OCI-LY3 (cell line): ENCODE results near the gene NLGN1.

Experiments
- H2AFZ ChIP-seq: fragments of 200-600, 300-600 bp; shearing (Covaris generic); 2 replicates; pipeline ENCODE4 v1.6.0; 2014; ENCODE audit warnings: antibody characterized with exemption, low read depth, low read length
- H3K27ac ChIP-seq: fragments of 200-600, 300-600 bp; sonication (generic); 2 replicates; pipeline ENCODE4 v1.5.1; 2014; ENCODE audit warnings: mild to moderate bottlenecking, low read length, moderate library complexity, mixed read lengths
- H3K27me3 ChIP-seq: fragments of 200-600, 300-600 bp; sonication (generic); 2 replicates; pipeline ENCODE4 v1.6.1; 2014; ENCODE audit warnings: low read depth, low read length, mixed read lengths
- H3K36me3 ChIP-seq: fragments of 200-600, 300-600 bp; sonication (generic); replicated peaks from 2 replicates; pipeline ENCODE3; 2014; ENCODE audit warnings: low read depth, low read length, mixed read lengths
- H3K4me1 ChIP-seq: fragments of 300-600, 200-600 bp; sonication (generic); 2 replicates; pipeline ENCODE4 v1.6.1; 2014; ENCODE audit warnings: low read length, mixed read lengths
- H3K4me2 ChIP-seq: fragments of 200-600, 300-600 bp; sonication (generic); 2 replicates; pipeline ENCODE4 v1.6.1; 2014; ENCODE audit warnings: low read length, mixed read lengths
- H3K4me3 ChIP-seq: fragments of 300-600, 200-600 bp; sonication (generic); 2 replicates; pipeline ENCODE4 v1.5.1; 2014; ENCODE audit warnings: antibody characterized with exemption, mild to moderate bottlenecking, low read length, moderate library complexity
- H3K79me2 ChIP-seq: fragments of 300-600, 200-600 bp; shearing (Covaris generic); 2 replicates; pipeline ENCODE4 v1.6.1; 2014; ENCODE audit warnings: mild to moderate bottlenecking, low read length, mixed read lengths
- H3K9ac ChIP-seq: fragments of 300-600, 200-600 bp; shearing (Covaris generic); 2 replicates; pipeline ENCODE4 v1.6.0; 2014; ENCODE audit warnings: mild to moderate bottlenecking, low read length, moderate library complexity
- H3K9me3 ChIP-seq: fragments of 200-600, 300-600 bp; shearing (Covaris generic); 2 replicates; pipeline ENCODE4 v1.6.1; 2014; ENCODE audit warnings: low read length, mixed read lengths; ENCODE audit not compliant: insufficient read depth
- H4K20me1 ChIP-seq: fragments of 200-600, 300-600 bp; sonication (generic); 2 replicates; pipeline ENCODE4 v1.6.1; 2016; ENCODE audit warnings: low read length, mixed read lengths; ENCODE audit not compliant: insufficient read depth
- EZH2phosphoT487 ChIP-seq: fragments of 200-600 bp; shearing (Covaris generic); IDR thresholded peaks from 2 replicates; pipeline ENCODE4 v1.6.1; 2018; ENCODE audit warnings: antibody characterized with exemption, mixed run types, low read depth
- TF ChIP-seq, protein P1 (sequence below): fragments of 200-600, 300-600 bp; sonication (generic); IDR thresholded peaks from 2 replicates; pipeline ENCODE4 v1.5.1; 2014; ENCODE audit warnings: antibody characterized with exemption, low read length, low read depth

The NLGN1 gene

DNA sequence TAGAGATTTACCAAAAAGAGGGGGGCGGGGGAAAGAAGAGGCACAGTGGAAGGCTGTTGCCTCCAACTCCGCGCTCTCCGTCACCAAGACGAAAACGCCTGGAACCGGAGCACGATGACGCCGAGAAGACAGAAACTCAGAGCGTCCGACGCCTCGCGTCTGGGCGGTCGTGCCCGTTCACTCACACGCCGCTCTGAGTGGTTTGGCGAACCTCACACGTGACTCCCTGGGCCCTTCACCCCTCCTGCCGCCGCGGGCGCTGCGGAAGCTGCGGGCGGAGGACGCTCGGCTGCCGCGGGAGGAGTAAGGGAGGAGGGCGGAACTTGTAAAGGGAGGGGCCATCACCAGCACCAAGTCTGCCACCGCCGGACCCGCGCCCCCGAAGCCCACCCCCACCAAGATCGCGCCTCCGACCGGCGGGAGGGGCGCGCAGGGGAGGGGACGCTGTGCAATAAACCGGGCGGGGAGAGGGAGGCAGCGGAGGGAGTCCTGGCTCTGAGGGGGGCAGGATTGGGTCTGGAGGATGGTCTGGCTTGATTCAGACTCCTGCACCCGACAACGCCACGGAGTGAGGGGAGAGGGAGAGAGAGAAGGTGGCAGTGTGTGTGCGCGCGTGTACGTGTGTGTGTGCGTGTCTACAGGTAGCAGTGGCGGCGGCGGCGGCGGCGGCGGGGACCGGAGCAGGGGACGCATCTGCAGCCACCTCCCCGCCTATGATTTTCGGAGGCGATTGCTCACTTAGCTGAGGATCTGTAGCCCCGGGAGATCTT, 1.9 kb upstream of the NLGN1 start:
- H3K27me3 ChIP-seq = no peaks in the 10 kb centered on the region
- no peaks in the 10 kb centered on the region for H3K4me1 ChIP-seq
- H3K79me2 ChIP-seq = no peaks in the 10 kb centered on the region
- TF ChIP-seq EZH2phosphoT487 = no peak
- TF ChIP-seq, protein P1, sequence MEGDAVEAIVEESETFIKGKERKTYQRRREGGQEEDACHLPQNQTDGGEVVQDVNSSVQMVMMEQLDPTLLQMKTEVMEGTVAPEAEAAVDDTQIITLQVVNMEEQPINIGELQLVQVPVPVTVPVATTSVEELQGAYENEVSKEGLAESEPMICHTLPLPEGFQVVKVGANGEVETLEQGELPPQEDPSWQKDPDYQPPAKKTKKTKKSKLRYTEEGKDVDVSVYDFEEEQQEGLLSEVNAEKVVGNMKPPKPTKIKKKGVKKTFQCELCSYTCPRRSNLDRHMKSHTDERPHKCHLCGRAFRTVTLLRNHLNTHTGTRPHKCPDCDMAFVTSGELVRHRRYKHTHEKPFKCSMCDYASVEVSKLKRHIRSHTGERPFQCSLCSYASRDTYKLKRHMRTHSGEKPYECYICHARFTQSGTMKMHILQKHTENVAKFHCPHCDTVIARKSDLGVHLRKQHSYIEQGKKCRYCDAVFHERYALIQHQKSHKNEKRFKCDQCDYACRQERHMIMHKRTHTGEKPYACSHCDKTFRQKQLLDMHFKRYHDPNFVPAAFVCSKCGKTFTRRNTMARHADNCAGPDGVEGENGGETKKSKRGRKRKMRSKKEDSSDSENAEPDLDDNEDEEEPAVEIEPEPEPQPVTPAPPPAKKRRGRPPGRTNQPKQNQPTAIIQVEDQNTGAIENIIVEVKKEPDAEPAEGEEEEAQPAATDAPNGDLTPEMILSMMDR = no peak
- H3K4me3 ChIP-seq = no peak overlapping the region
- no peak overlapping the region for H3K9ac ChIP-seq
- H3K27ac ChIP-seq = no peak overlapping the region
- no peaks in the 10 kb centered on the region for H3K9me3 ChIP-seq
- no peak overlapping the region for H3K4me2 ChIP-seq
- no peak overlapping the region for H2AFZ ChIP-seq
- H4K20me1 ChIP-seq = no peaks in the 10 kb centered on the region
- H3K36me3 ChIP-seq = no peaks in the 10 kb centered on the region

DNA sequence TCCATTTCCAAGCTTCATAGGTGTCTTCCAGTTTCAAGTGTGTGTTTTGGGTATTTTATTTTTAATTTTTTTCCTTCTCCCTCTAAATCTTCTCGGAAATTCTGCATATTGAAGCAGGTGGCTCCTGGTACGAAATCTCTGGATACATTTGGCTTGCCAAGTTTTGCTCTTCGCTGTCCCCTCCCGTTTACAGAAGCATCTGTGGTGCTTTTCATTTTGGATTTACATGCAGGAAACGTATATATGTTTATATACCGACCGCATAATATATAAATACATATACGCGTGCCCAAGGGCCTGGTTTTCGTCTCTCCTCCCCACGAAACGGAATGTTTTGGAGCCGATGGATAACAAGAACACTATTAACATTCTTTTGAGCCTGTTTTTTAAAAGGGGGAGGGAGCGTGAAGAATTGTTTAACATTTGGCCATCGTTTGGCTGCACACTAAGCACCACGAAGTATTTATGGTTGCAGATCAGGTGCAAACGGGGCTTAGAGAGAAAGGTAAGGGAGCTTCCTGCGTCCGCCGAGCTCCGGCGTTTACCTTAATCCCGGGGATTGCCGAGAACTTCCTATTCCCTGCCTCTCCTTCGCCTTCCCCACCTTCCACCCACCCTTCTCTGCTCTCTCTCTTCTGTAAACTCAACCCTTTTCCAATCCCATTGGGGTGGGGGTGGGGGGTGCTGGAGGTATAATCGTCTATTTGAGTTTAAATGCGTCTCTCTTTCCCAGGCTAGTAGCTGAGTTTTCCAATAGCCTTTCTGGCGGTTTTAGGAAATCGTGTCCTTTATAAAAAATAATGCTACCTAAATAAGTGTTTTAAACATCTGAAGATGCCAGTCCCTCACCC, 1.1 kb upstream of the NLGN1 start:
- H3K27ac ChIP-seq = no peak overlapping the region
- no peak overlapping the region for H2AFZ ChIP-seq
- H3K9ac ChIP-seq = no peak overlapping the region
- H3K27me3 ChIP-seq = no peaks in the 10 kb centered on the region
- no peak for TF ChIP-seq EZH2phosphoT487
- TF ChIP-seq, protein P1 = no peak
- no peaks in the 10 kb centered on the region for H4K20me1 ChIP-seq
- H3K36me3 ChIP-seq = no peaks in the 10 kb centered on the region
- no peak overlapping the region for H3K4me3 ChIP-seq
- no peak overlapping the region for H3K4me2 ChIP-seq
- no peaks in the 10 kb centered on the region for H3K4me1 ChIP-seq
- H3K9me3 ChIP-seq = no peaks in the 10 kb centered on the region
- no peaks in the 10 kb centered on the region for H3K79me2 ChIP-seq

DNA sequence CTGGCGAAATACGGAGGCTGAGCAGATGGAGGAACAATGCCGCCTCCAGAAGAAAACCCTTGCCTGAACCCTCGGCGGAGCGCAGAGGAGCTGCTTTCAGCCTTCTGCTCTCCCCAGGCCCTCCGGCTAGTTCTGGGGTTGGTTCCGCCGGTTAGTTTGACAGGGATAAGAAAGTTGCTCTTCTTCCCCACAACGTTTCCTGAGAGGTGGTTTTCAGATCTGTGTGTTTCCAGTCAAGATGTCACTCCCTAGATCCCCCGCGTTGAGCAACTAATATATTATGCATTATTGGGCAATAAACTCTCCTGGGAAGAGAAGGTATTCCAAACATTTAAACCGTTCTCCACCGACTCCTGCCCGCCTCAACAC, 551 bp downstream of the NLGN1 start:
- no peaks in the 10 kb centered on the region for H3K27me3 ChIP-seq
- H3K79me2 ChIP-seq = no peaks in the 10 kb centered on the region
- H4K20me1 ChIP-seq = no peaks in the 10 kb centered on the region
- TF ChIP-seq, protein P1 = no peak
- TF ChIP-seq EZH2phosphoT487 = no peak
- H3K4me1 ChIP-seq = no peaks in the 10 kb centered on the region
- no peaks in the 10 kb centered on the region for H3K9me3 ChIP-seq
- H2AFZ ChIP-seq = no peak overlapping the region
- H3K9ac ChIP-seq = no peak overlapping the region
- H3K27ac ChIP-seq = no peak overlapping the region
- H3K4me3 ChIP-seq = no peak overlapping the region
- H3K4me2 ChIP-seq = no peak overlapping the region
- no peaks in the 10 kb centered on the region for H3K36me3 ChIP-seq

GRCh38 chr3:173399044-173399443, 1.5 kb downstream of the NLGN1 start:
- Histone ChIP-seq H3K9me3 (no peaks in the 10 kb centered on the region), H3K79me2 (no peaks in the 10 kb centered on the region), H3K36me3 (no peaks in the 10 kb centered on the region), H4K20me1 (no peaks in the 10 kb centered on the region), H3K27me3 (no peaks in the 10 kb centered on the region), H3K27ac (no peak overlapping the region), H2AFZ (no peak overlapping the region), H3K4me3 (no peak overlapping the region), H3K4me1 (no peaks in the 10 kb centered on the region), H3K4me2 (no peak overlapping the region), H3K9ac (no peak overlapping the region)
- no peak for TF ChIP-seq EZH2phosphoT487
- TF ChIP-seq, protein P1 = no peak
